ENCODE data around the gene ZNF236. TPM values are rescaled to one million over a fixed set of nuclear protein-coding genes. Genes with fewer than 3 reads are reported as not detected.

ZNF236 gene
- total RNA-seq, 4 donors from 2014 or later: 21.0 to 36.3 (median 31.8) TPM

GRCh38 chr18:76889091-76889699, 66.8 kb downstream of the ZNF236 start:
- Histone ChIP-seq H3K4me1 (no peaks in the 10 kb centered on the region), H3K27me3 (no peaks in the 10 kb centered on the region), H3K27ac (no peak overlapping the region), H3K36me3 (peaks cover 0 to 73% (median 0%) of the 10 kb centered on the region in 3 donors), H3K4me3 (no peak overlapping the region), H3K9me3 (no peaks in the 10 kb centered on the region)
- no peak for DNase-seq (ENCODE audit: low spot score in 2 of 2)
- 90 to 96% methylated on average over 8 of the region's 8 CpGs for WGBS, 2 donors
- TF ChIP-seq CTCF (IDR thresholded peaks at IDR 0.05) (no peak), POLR2A (IDR thresholded peaks at IDR 0.05) (no peak), EP300 (IDR thresholded peaks at IDR 0.05) (no peak)

GRCh38 chr18:76892832-76893231, 70.5 kb downstream of the ZNF236 start:
- H3K36me3 ChIP-seq: peaks cover 18 to 80% (median 27%) of the 10 kb centered on the region in 3 donors
- WGBS, 2 donors: 80 to 83% methylated on average over 5 of the region's 5 CpGs
- no peak for DNase-seq (ENCODE audit: low spot score in 2 of 2)
- H3K9me3 ChIP-seq: no peaks in the 10 kb centered on the region
- no peak for TF ChIP-seq EP300 (IDR thresholded peaks at IDR 0.05)
- H3K27ac ChIP-seq: no peak overlapping the region
- no peak overlapping the region for H3K4me3 ChIP-seq
- H3K27me3 ChIP-seq: no peaks in the 10 kb centered on the region
- no peaks in the 10 kb centered on the region for H3K4me1 ChIP-seq

- H3K9me3 ChIP-seq: no peaks in the 10 kb centered on the region
- DNase-seq (ENCODE audit: low spot score in 2 of 2): no peak
- no peak overlapping the region for H3K27ac ChIP-seq
- no peak overlapping the region for H3K4me3 ChIP-seq
- TF ChIP-seq POLR2A (IDR thresholded peaks at IDR 0.05): no peak
- TF ChIP-seq CTCF (IDR thresholded peaks at IDR 0.05): no peak
- TF ChIP-seq EP300 (IDR thresholded peaks at IDR 0.05): no peak
- 94% methylated on average over 37 of the region's 37 CpGs for WGBS, 2 donors
- no peaks in the 10 kb centered on the region for H3K27me3 ChIP-seq
- H3K4me1 ChIP-seq: no peaks in the 10 kb centered on the region
- H3K36me3 ChIP-seq: peaks cover 18 to 80% (median 27%) of the 10 kb centered on the region in 3 donors
Observed at GRCh38 chr18:76894566-76895346, 72.4 kb downstream of the ZNF236 start.

- WGBS, 2 donors: 94 to 100% methylated on average over 1 to 3 of the region's 3 CpGs
- TF ChIP-seq CTCF (IDR thresholded peaks at IDR 0.05) (no peak), POLR2A (IDR thresholded peaks at IDR 0.05) (no peak), EP300 (IDR thresholded peaks at IDR 0.05) (no peak)
- H3K36me3 ChIP-seq: peaks cover 18 to 84% (median 27%) of the 10 kb centered on the region in 3 donors
- no peaks in the 10 kb centered on the region for H3K9me3 ChIP-seq
- no peak for DNase-seq (ENCODE audit: low spot score in 2 of 2)
- no peak overlapping the region for H3K4me3 ChIP-seq
- H3K27me3 ChIP-seq: no peaks in the 10 kb centered on the region
- H3K4me1 ChIP-seq: no peaks in the 10 kb centered on the region
- H3K27ac ChIP-seq: no peak overlapping the region
Observed at GRCh38 chr18:76895498-76895897, 73.1 kb downstream of the ZNF236 start.

- TF ChIP-seq CTCF (IDR thresholded peaks at IDR 0.05): no peak
- TF ChIP-seq POLR2A (IDR thresholded peaks at IDR 0.05): no peak
- TF ChIP-seq EP300 (IDR thresholded peaks at IDR 0.05): no peak
- Histone ChIP-seq H3K4me3 (no peak overlapping the region), H3K36me3 (peaks cover 18 to 84% (median 27%) of the 10 kb centered on the region in 3 donors), H3K27me3 (no peaks in the 10 kb centered on the region), H3K4me1 (no peaks in the 10 kb centered on the region), H3K9me3 (peaks cover 0 to 5% (median 0%) of the 10 kb centered on the region in 4 donors), H3K27ac (no peak overlapping the region)
- no peak for DNase-seq (ENCODE audit: low spot score in 2 of 2)
Observed at GRCh38 chr18:76896677-76897076, 74.3 kb downstream of the ZNF236 start.

Measured in tibial nerve (tissue), 4 donors.